Thyroid gland (tissue), 4 donors: ENCODE measurements around the gene NCBP1.

Source experiments
- POLR2A ChIP-seq, 2 donors: fragments of 450-650 bp; IDR thresholded peaks; one replicate each; pipeline ENCODE4 v1.6.1; 2017; ENCODE audit warnings: antibody characterized with exemption in 2 of 2, mild to moderate bottlenecking in 2 of 2, moderate library complexity in 1 of 2
- TF ChIP-seq, protein P1 (sequence below), 6 experiments: fragments of 200-600 bp in 3 of 6; fragments of 450-650 bp in 3 of 6; sonication (generic) in 3 of 6; IDR thresholded peaks; one replicate each; pipeline ENCODE4 v1.5.1; 2016 to 2019; ENCODE audit warnings: antibody characterized with exemption in 6 of 6, mild to moderate bottlenecking in 2 of 6, inconsistent platforms in 1 of 6, moderate library complexity in 1 of 6

DNA sequence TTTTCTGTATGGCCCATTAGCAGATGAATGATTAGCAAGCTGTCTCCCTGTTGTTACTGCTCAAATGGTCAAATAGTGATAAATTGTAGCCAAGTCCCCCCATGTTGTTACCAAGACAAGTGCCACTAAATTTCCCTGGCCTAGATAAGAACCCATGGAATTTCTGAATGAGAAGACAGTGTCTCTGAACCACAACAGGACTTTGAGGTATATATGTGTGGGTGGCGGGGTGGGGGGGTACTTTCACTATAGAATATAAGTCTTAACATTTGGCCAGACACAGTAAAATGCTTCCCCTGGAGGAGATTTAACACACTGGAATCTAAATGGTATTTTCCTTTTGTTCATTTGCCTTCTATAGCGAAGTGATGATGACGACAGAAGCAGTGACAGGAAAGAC, 34.9 kb downstream of the NCBP1 start:
- TF ChIP-seq POLR2A (IDR thresholded peaks at IDR 0.05) = no peak
- TF ChIP-seq, protein P1, sequence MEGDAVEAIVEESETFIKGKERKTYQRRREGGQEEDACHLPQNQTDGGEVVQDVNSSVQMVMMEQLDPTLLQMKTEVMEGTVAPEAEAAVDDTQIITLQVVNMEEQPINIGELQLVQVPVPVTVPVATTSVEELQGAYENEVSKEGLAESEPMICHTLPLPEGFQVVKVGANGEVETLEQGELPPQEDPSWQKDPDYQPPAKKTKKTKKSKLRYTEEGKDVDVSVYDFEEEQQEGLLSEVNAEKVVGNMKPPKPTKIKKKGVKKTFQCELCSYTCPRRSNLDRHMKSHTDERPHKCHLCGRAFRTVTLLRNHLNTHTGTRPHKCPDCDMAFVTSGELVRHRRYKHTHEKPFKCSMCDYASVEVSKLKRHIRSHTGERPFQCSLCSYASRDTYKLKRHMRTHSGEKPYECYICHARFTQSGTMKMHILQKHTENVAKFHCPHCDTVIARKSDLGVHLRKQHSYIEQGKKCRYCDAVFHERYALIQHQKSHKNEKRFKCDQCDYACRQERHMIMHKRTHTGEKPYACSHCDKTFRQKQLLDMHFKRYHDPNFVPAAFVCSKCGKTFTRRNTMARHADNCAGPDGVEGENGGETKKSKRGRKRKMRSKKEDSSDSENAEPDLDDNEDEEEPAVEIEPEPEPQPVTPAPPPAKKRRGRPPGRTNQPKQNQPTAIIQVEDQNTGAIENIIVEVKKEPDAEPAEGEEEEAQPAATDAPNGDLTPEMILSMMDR (IDR thresholded peaks at IDR 0.05) = no peak
